ENCODE measurements around the gene FHAD1.

GRCh38 chr1:15257309-15257708, 10.3 kb downstream of the FHAD1 start:
- TF ChIP-seq EZH2 (IDR thresholded peaks at IDR 0.05; ENCODE audit: borderline replicate concordance, low read length) (no peak), CTCF (IDR thresholded peaks at IDR 0.05; ENCODE audit: low read length) (no peak)

Data from OCI-LY1 (cell line).